Measurements from ENCODE around the gene SLC37A2. TPM values are rescaled to one million over a fixed set of nuclear protein-coding genes. Genes with fewer than 3 reads are reported as not detected.
A peak's percentile ranks its signal among the peaks of the same experiment; 100 is the strongest.

The SLC37A2 gene
- total RNA-seq, 4 donors from 2014 or later = 24.9 to 44.4 (median 29.4) TPM

GRCh38 chr11:125105926-125106325 lies 42.8 kb downstream of the SLC37A2 start:
- intact Hi-C loops (cut with DNase I) = no loop called here
- Histone ChIP-seq H3K36me3 (peaks cover 0 to 17% (median 0%) of the 10 kb centered on the region in 3 donors), H3K4me1 (peaks cover 8 to 10% (median 9%) of the 10 kb centered on the region in 3 donors), H3K27ac (no peak overlapping the region), H3K4me3 (no peak overlapping the region), H3K9me3 (no peaks in the 10 kb centered on the region), H3K27me3 (no peaks in the 10 kb centered on the region)
- no peak for DNase-seq
- TF ChIP-seq POLR2A (IDR thresholded peaks at IDR 0.05) (no peak), CTCF (IDR thresholded peaks at IDR 0.05) (no peak)
- WGBS, 2 donors = 87 to 94% methylated on average over 1 of the region's 1 CpG

GRCh38 chr11:125108469-125108868 lies 45.4 kb downstream of the SLC37A2 start:
- Histone ChIP-seq H3K36me3 (no peaks in the 10 kb centered on the region), H3K4me1 (peaks cover 9 to 14% (median 11%) of the 10 kb centered on the region in 3 donors), H3K27ac (no peak overlapping the region), H3K9me3 (no peaks in the 10 kb centered on the region), H3K27me3 (no peaks in the 10 kb centered on the region), H3K4me3 (no peak overlapping the region)
- intact Hi-C loops (cut with DNase I) = no loop called here
- DNase-seq = no peak
- TF ChIP-seq POLR2A (IDR thresholded peaks at IDR 0.05) (no peak), CTCF (IDR thresholded peaks at IDR 0.05) (no peak)
- WGBS, 2 donors = 50 to 64% methylated on average over 3 of the region's 3 CpGs

DNA sequence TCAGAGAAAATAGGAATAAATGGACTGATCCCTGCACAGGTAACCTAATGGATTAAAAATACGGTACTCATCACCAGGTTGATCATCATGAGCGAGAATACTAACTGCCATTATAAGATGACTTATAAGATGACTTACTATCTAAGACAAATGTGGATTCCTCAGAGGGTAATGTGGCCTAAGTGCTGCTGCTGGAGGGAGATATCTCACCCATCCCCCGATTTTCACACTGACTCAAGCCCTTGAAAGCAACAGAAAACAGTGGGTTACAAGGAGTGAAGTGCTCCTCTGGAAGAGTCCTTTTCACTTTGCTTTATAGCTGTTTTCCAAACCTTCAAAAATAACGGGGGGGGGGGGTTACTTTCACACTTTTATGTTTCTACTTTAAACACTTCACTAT lies 47.4 kb downstream of the SLC37A2 start:
- intact Hi-C loops (cut with DNase I) = no loop called here
- Histone ChIP-seq H3K4me3 (peak overlapping the region; percentile 65 to 90 (median 77)), H3K27ac (peak overlapping the region in 1 of 4 donors; percentile 89), H3K4me1 (peaks cover 9 to 14% (median 11%) of the 10 kb centered on the region in 3 donors), H3K27me3 (no peaks in the 10 kb centered on the region), H3K36me3 (no peaks in the 10 kb centered on the region), H3K9me3 (no peaks in the 10 kb centered on the region)
- DNase-seq = no peak
- TF ChIP-seq POLR2A (IDR thresholded peaks at IDR 0.05) (no peak), CTCF (IDR thresholded peaks at IDR 0.05) (no peak)
- WGBS, 2 donors = 47 to 59% methylated on average over 4 of the region's 4 CpGs

DNA sequence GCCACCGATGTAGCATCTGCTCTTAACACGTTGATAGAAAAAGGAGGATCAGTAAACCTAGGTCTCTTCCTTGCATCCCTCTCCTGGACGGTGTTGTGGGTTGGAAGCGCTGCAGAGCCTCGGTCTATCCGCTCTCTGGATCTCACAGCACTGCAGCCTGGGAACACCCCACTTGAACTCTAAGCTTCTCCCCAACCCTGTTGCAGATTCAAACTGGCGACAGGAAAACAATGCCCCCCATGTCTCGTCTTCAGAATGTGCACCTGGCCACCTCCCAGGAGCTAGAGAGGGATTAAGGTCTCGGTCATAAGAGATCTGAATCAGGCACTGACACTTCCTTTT lies 47.9 kb downstream of the SLC37A2 start:
- 0 to 1% methylated on average over 8 to 9 of the region's 9 CpGs for WGBS, 2 donors
- intact Hi-C loops (cut with DNase I) = no loop called here
- peak overlapping the region; percentile 65 to 90 (median 77) for H3K4me3 ChIP-seq
- H3K27ac ChIP-seq = peak overlapping the region; percentile 83 to 90 (median 88)
- H3K27me3 ChIP-seq = no peaks in the 10 kb centered on the region
- peaks cover 7 to 14% (median 9%) of the 10 kb centered on the region in 3 donors for H3K4me1 ChIP-seq
- no peaks in the 10 kb centered on the region for H3K9me3 ChIP-seq
- TF ChIP-seq CTCF (IDR thresholded peaks at IDR 0.05) (no peak), POLR2A (IDR thresholded peaks at IDR 0.05) (no peak)
- H3K36me3 ChIP-seq = no peaks in the 10 kb centered on the region
- DNase-seq = no peak

GRCh38 chr11:125111343-125112207 lies 48.5 kb downstream of the SLC37A2 start, which contains the start of gene TMEM218:
TSS of gene TMEM218 (minus strand) at chr11:125111626. CDS start at chr11:125102241, 9,385 bp downstream.
- intact Hi-C loops (cut with DNase I) = no loop called here
- 6 to 8% methylated on average over 28 to 40 of the region's 49 CpGs for WGBS, 2 donors
- peak; percentile 96 for DNase-seq
- H3K4me1 ChIP-seq = peaks cover 7 to 14% (median 9%) of the 10 kb centered on the region in 3 donors
- no peaks in the 10 kb centered on the region for H3K9me3 ChIP-seq
- peak within 1 kb of the TSS; percentile 83 to 90 (median 88) for H3K27ac ChIP-seq
- H3K4me3 ChIP-seq = peak within 1 kb of the TSS; percentile 65 to 90 (median 77)
- H3K27me3 ChIP-seq = no peaks in the 10 kb centered on the region
- no peaks in the 10 kb centered on the region for H3K36me3 ChIP-seq
- no peak for TF ChIP-seq CTCF (IDR thresholded peaks at IDR 0.05)
- TF ChIP-seq POLR2A (IDR thresholded peaks at IDR 0.05) = peak in 1 of 4 donors; percentile 28

Data from esophagus squamous epithelium (tissue), 5 donors.